A549 (cell line): ENCODE data around the gene TM6SF1. TPM values are rescaled to one million over a fixed set of nuclear protein-coding genes. Genes with fewer than 3 reads are reported as not detected.

Source experiments
- ATAC-seq, 2 experiments: fragments of 200-7000 bp in 1 of 2; fragments of >200 bp in 1 of 2; cut with Nextera tagmentation in 1 of 2; cut with Tn5 transposase in 1 of 2; 3 replicates each; pipeline versions ENCODE4 v1.8.0 to v1.9.1; 2018 to 2020; ENCODE audit warnings: mild to moderate bottlenecking in 1 of 2, moderate library complexity in 1 of 2
- CTCF ChIA-PET: fragments of 300-600 bp; sonication (Branson Sonifier 250); formaldehyde crosslinking; extraction: SDS; loops from one replicate; lab custom pipeline; 2021; ENCODE audit warnings: antibody characterized with exemption, inconsistent platforms; lab: Yijun Ruan, JAX
- POLR2A ChIA-PET: fragments of 350-600 bp; formaldehyde crosslinking; extraction: SDS; loops from one replicate; lab custom pipeline; 2021; ENCODE audit warnings: antibody characterized with exemption, inconsistent platforms; lab: Yijun Ruan, JAX
- DNase-seq, 2 experiments: peaks; one replicate each; pipeline versions ENCODE4 v3.0.0 to v3.0.0-alpha.2; 2011 to 2016; ENCODE audit warnings: low read depth in 1 of 2, low spot score in 1 of 2
- FAIRE-seq: peaks from 2 replicates; lab custom pipeline; 2011; peaks lifted over from hg19 to GRCh38; lab: Jason Lieb, UNC
- H3K27ac ChIP-seq, 2 experiments: fragments of >200 bp; sonication (Bioruptor Twin); formaldehyde crosslinking; 3 replicates each; pipeline ENCODE4 v1.5.1; 2016 to 2017
- H3K4me1 ChIP-seq: fragments of >200 bp; sonication (Bioruptor Twin); formaldehyde crosslinking; 3 replicates; pipeline ENCODE4 v1.6.1; 2016
- H3K4me2 ChIP-seq: fragments of >200 bp; sonication (Bioruptor Twin); formaldehyde crosslinking; 3 replicates; pipeline ENCODE4 v1.6.1; 2016
- H3K4me3 ChIP-seq: fragments of >200 bp; sonication (Bioruptor Twin); formaldehyde crosslinking; 3 replicates; pipeline ENCODE4 v1.5.1; 2016
- H3K9me3 ChIP-seq: fragments of >200 bp; sonication (Bioruptor Twin); formaldehyde crosslinking; 3 replicates; pipeline ENCODE4 v1.6.1; 2016
- BCL3 ChIP-seq: fragments of >200 bp; sonication (Bioruptor Twin); formaldehyde crosslinking; IDR thresholded peaks from 3 replicates; pipeline ENCODE4 v1.6.1; 2016
- CBX8 ChIP-seq: fragments of 200-600 bp; sonication (generic); IDR thresholded peaks from 2 replicates; pipeline ENCODE4 v1.6.1; 2016
- CHD2 ChIP-seq: fragments of 150-350 bp; IDR thresholded peaks from 2 replicates; pipeline ENCODE4 v1.6.1; 2014; ENCODE audit warnings: low read length; ENCODE audit not compliant: partially characterized antibody
- CHD4 ChIP-seq: fragments of 200-600 bp; sonication (generic); IDR thresholded peaks from 2 replicates; pipeline ENCODE4 v1.6.1; 2016; ENCODE audit warnings: antibody characterized with exemption, mild to moderate bottlenecking, borderline replicate concordance
- E2F6 ChIP-seq: IDR thresholded peaks from 2 replicates; pipeline ENCODE4 v1.6.1; 2012; ENCODE audit warnings: low read depth, borderline replicate concordance
- EHF ChIP-seq: fragments of 250-450 bp; sonication (Bioruptor Pico); IDR thresholded peaks from 2 replicates; pipeline ENCODE4 v1.5.0; 2020; ENCODE audit warnings: mild to moderate bottlenecking
- EHMT2 ChIP-seq: fragments of 200-600 bp; sonication (generic); IDR thresholded peaks from 2 replicates; pipeline ENCODE4 v1.6.1; 2016; ENCODE audit warnings: antibody characterized with exemption, low read depth, mild to moderate bottlenecking, moderate library complexity
- ELK1 ChIP-seq: fragments of 150-350 bp; IDR thresholded peaks from 2 replicates; pipeline ENCODE4 v1.6.1; 2014; ENCODE audit warnings: low read depth, mild to moderate bottlenecking, low read length
- EP300 ChIP-seq, 2 experiments: fragments of >200 bp; sonication (Bioruptor Twin); formaldehyde crosslinking; IDR thresholded peaks; 2 replicates in 1 of 2; 3 replicates in 1 of 2; pipeline ENCODE4 v1.6.1; 2016 to 2017
- ESRRA ChIP-seq: fragments of 150-350 bp; IDR thresholded peaks from 2 replicates; pipeline ENCODE4 v1.6.1; 2014; ENCODE audit warnings: mild to moderate bottlenecking, low read length, borderline replicate concordance
- HES2 ChIP-seq: fragments of >200 bp; sonication (Bioruptor Twin); formaldehyde crosslinking; IDR thresholded peaks from 2 replicates; pipeline ENCODE4 v1.6.1; 2016
- HMGXB4 ChIP-seq: fragments of 250-450 bp; sonication (Bioruptor Pico); IDR thresholded peaks from 2 replicates; pipeline ENCODE4 v1.5.0; 2021; ENCODE audit warnings: mild to moderate bottlenecking, moderate library complexity, borderline replicate concordance
- KDM1A ChIP-seq: fragments of 200-600 bp; sonication (generic); IDR thresholded peaks from 2 replicates; pipeline ENCODE4 v1.6.1; 2016; ENCODE audit warnings: low read depth, mild to moderate bottlenecking
- KDM5A ChIP-seq: fragments of 200-600 bp; sonication (generic); IDR thresholded peaks from 2 replicates; pipeline ENCODE4 v1.6.1; 2016; ENCODE audit warnings: antibody characterized with exemption, mild to moderate bottlenecking
- MAFK ChIP-seq: fragments of 450-650 bp; IDR thresholded peaks from 2 replicates; pipeline ENCODE4 v1.6.1; 2014; ENCODE audit not compliant: partially characterized antibody
- MAX ChIP-seq: IDR thresholded peaks from 2 replicates; pipeline ENCODE4 v1.6.1; 2012
- MAZ ChIP-seq: fragments of 150-350 bp; IDR thresholded peaks from 2 replicates; pipeline ENCODE4 v1.6.1; 2014; ENCODE audit warnings: antibody characterized with exemption, low read depth, low read length, borderline replicate concordance
- MYC ChIP-seq: IDR thresholded peaks from 2 replicates; pipeline ENCODE4 v1.6.1; 2012; ENCODE audit warnings: mild to moderate bottlenecking, inconsistent platforms, low read length, improper control_type of control experiment, borderline replicate concordance
- NR3C1 ChIP-seq: fragments of >200 bp; sonication (Bioruptor Twin); formaldehyde crosslinking; IDR thresholded peaks from 3 replicates; pipeline ENCODE4 v1.6.1; 2017
- PHF8 ChIP-seq: fragments of 200-600 bp; sonication (generic); IDR thresholded peaks from 2 replicates; pipeline ENCODE4 v1.6.1; 2016; ENCODE audit warnings: low read depth, mild to moderate bottlenecking, antibody characterized with exemption, moderate library complexity, borderline replicate concordance
- POLR2AphosphoS2 ChIP-seq: conservative IDR thresholded peaks from 2 replicates; pipeline ENCODE4 v1.6.1; 2012; ENCODE audit warnings: low read length, improper control_type of control experiment, inconsistent platforms
- REST ChIP-seq: fragments of 200-600 bp; sonication (generic); IDR thresholded peaks from 2 replicates; pipeline ENCODE4 v1.6.1; 2016; ENCODE audit warnings: antibody characterized with exemption, mild to moderate bottlenecking, moderate library complexity
- RFX5 ChIP-seq: fragments of 450-650 bp; IDR thresholded peaks from 2 replicates; pipeline ENCODE4 v1.7.1; 2014; ENCODE audit warnings: antibody characterized with exemption, mild to moderate bottlenecking, moderate library complexity
- SMC3 ChIP-seq: fragments of >200 bp; sonication (Bioruptor Twin); formaldehyde crosslinking; IDR thresholded peaks from 3 replicates; pipeline ENCODE4 v1.6.1; 2018; ENCODE audit warnings: inconsistent platforms
- TFCP2L1 ChIP-seq: fragments of 250-450 bp; sonication (Bioruptor Pico); IDR thresholded peaks from 2 replicates; pipeline ENCODE4 v1.5.0; 2021; ENCODE audit warnings: mild to moderate bottlenecking
- USF2 ChIP-seq: fragments of 450-650 bp; IDR thresholded peaks from 2 replicates; pipeline ENCODE4 v1.6.1; 2014; ENCODE audit warnings: antibody characterized with exemption
- ZFP36 ChIP-seq: fragments of 450-650 bp; IDR thresholded peaks from 2 replicates; pipeline ENCODE4 v1.6.1; 2014; ENCODE audit warnings: borderline replicate concordance; ENCODE audit not compliant: partially characterized antibody
- ZNF302 ChIP-seq: fragments of 250-450 bp; sonication (Bioruptor Pico); IDR thresholded peaks from 2 replicates; pipeline ENCODE4 v1.9.0; 2021; ENCODE audit warnings: inconsistent platforms, mild to moderate bottlenecking, moderate library complexity
- WGBS: methylation state at CpG from one replicate; pipeline ENCODE4 v1.1.6; 2017; ENCODE audit errors: missing lambda C conversion rate; 5-methylcytosine and 5-hydroxymethylcytosine counted together
- polyA plus RNA-seq, 4 experiments: library from polyadenylated mRNA; depleted of rRNA in 3 of 4; stranded (reverse); fragments of >200 nt; fragmentation: RNase III in 1 of 4; extraction: RNeasy Plus Mini Kit Qiagen cat#74134 plus additional on column Dnase treatment in 1 of 4; gene quantifications; 2 replicates in 3 of 4; 3 replicates in 1 of 4; pipeline ENCODE4 v1.2.3, GENCODE V29; 2011 to 2017

TM6SF1 gene
- polyA plus RNA-seq, 2 of the 4 experiments (the other 2 are of a cell fraction): 1.1 TPM; not detected in 1

- no peak for FAIRE-seq
These were observed 18.6 kb upstream of the TM6SF1 start for GRCh38 chr15:83088876-83089275.

GRCh38 chr15:83090465-83090864, 17.0 kb upstream of the TM6SF1 start:
- 57% methylated on average over 4 of the region's 4 CpGs for WGBS
- POLR2A ChIA-PET: no interaction called here

More at GRCh38 chr15:83088876-83089275, 18.6 kb upstream of the TM6SF1 start:
- no peak for DNase-seq
- Histone ChIP-seq H3K27ac (no peak overlapping the region), H3K4me1 (no peaks in the 10 kb centered on the region), H3K9me3 (no peaks in the 10 kb centered on the region), H3K4me3 (no peak overlapping the region), H3K4me2 (no peak overlapping the region)
- 76% methylated on average over 2 of the region's 2 CpGs for WGBS
- no peak for TF ChIP-seq EHMT2
- TF ChIP-seq CBX8: no peak
- no peak for TF ChIP-seq CHD2
- no peak for TF ChIP-seq MYC
- no peak for TF ChIP-seq CHD4
- TF ChIP-seq KDM5A: no peak
- TF ChIP-seq ELK1: no peak
- no peak for TF ChIP-seq MAFK
- TF ChIP-seq POLR2AphosphoS2: no peak
- TF ChIP-seq MAZ: no peak
- TF ChIP-seq HMGXB4 (CRISPR knock-in tag): no peak
- no peak for TF ChIP-seq ZNF302 (CRISPR knock-in tag)
- no peak for TF ChIP-seq NR3C1
- no peak for TF ChIP-seq ZFP36
- ChIA-PET CTCF (interaction anchor here (0.8 to 1.1 kb wide), 3 partner anchors 11 to 88 kb away, joined by 3 read pairs; no protein-coding TSS in a partner anchor), POLR2A (no interaction called here)
- ATAC-seq: no peak

More at GRCh38 chr15:83090465-83090864, 17.0 kb upstream of the TM6SF1 start:
- ATAC-seq (no peak), DNase-seq (no peak), FAIRE-seq (no peak)
- CTCF ChIA-PET: interaction anchor here (1.0 to 1.3 kb wide), 2 partner anchors 11 to 158 kb away, joined by 3 to 6 read pairs; no protein-coding TSS in a partner anchor
- no peak for TF ChIP-seq MAX
- no peak for TF ChIP-seq MYC
- TF ChIP-seq EHF (CRISPR knock-in tag): no peak
- TF ChIP-seq CBX8: no peak
- no peak for TF ChIP-seq RFX5
- no peak for TF ChIP-seq SMC3
- no peak for TF ChIP-seq REST
- TF ChIP-seq USF2: no peak
- TF ChIP-seq PHF8: no peak
- no peak for TF ChIP-seq TFCP2L1
- TF ChIP-seq EP300 (IDR thresholded peaks at IDR 0.05): no peak
- TF ChIP-seq ESRRA: no peak
- TF ChIP-seq HES2: no peak
- no peak for TF ChIP-seq MAFK
- TF ChIP-seq BCL3: no peak
- no peak for TF ChIP-seq KDM1A
- no peak for TF ChIP-seq E2F6
- Histone ChIP-seq H3K27ac (no peak overlapping the region), H3K9me3 (no peaks in the 10 kb centered on the region), H3K4me2 (no peak overlapping the region), H3K4me1 (no peaks in the 10 kb centered on the region), H3K4me3 (no peak overlapping the region)
